Urothelium cell line (cell line): ENCODE data around the gene IQSEC2.
A peak's percentile ranks its signal among the peaks of the same experiment; 100 is the strongest.

ENCODE experiments used
- DNase-seq: peaks from one replicate; pipeline ENCODE4 v3.0.0; 2011; ENCODE audit warnings: low spot score, mixed read lengths
- FAIRE-seq: peaks from 2 replicates; lab custom pipeline; 2011; peaks lifted over from hg19 to GRCh38; lab: Jason Lieb, UNC

Gene IQSEC2

DNA sequence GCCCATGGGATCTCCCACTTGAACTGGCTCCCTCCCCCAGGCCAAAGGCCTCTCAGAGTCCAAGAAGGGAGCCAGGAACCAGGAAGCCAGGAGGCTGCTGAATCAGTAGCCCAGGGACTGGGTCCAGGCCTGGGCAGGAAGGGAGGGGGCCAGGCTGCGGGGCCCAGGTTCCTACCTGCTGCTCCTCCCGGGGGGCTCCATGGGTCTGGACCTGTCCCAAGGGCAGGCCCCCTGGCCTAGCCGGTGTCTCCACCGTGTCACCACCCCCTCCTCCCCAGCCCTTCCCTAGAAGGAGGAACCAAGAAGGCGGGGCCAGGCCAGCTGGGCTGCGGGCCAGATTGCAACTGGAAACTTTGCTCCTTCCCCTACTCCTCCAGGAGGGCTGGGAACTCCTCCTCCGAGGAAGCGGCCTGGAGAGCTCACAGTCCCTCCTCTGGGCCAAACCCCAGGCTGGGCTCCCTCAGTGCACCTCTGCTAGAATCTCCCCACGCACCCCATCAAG lies at the start of gene IQSEC2:
IQSEC2 (minus strand) TSS at position 264 of the 502 bp plus-strand sequence.
- DNase-seq (peak; percentile 82), FAIRE-seq (no peak)

DNA sequence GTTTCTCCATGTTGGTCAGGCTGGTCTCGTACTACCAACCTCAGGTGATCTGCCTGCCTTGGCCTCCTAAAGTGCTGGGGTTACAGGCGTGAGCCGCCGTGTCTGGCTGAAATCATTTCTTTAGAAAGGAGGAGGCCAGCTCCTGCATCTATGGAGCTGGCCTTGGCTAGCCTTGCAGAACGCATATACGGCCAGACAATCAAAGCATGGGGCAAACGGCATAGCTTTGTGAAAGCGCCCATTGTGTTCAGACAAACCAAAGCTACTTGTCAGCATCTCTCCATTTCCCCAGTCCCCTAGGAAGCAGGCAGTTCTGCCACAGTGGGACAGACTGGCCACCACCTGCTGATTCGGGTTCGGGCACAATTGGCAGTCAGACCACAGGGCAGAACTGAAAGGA lies 48.9 kb upstream of the IQSEC2 start:
- DNase-seq: no peak
- no peak for FAIRE-seq

- FAIRE-seq (no peak), DNase-seq (no peak)
These were observed 43.4 kb upstream of the IQSEC2 start for GRCh38 chrX:53324803-53325202.

- no peak for DNase-seq
- FAIRE-seq: no peak
These were observed 42.7 kb upstream of the IQSEC2 start for GRCh38 chrX:53324085-53324484.

DNA sequence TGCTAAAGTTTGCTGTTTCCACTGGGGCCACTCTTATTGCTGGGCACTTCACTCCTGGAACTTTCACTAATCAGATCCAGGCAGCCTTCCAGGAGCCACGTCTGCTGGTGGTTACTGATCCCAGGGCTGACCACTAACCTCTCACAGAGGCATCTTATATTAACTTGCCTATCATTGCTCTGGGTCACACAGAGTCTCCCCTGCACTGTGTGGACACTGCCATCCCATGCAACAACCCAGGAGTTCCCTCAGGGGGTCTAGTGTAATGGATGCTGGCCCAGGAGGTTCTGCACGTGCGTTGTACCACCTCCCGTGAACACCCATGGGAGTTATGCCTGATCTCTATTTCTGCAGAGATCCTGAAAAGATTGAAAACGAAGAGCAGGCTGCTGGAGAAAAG lies 41.8 kb upstream of the IQSEC2 start:
- FAIRE-seq: no peak
- no peak for DNase-seq

GRCh38 chrX:53321943-53322497 lies 40.6 kb upstream of the IQSEC2 start:
- DNase-seq (no peak), FAIRE-seq (no peak)

- DNase-seq (peak; percentile 67), FAIRE-seq (no peak)
These were observed 40.0 kb upstream of the IQSEC2 start for GRCh38 chrX:53321230-53321942.

DNA sequence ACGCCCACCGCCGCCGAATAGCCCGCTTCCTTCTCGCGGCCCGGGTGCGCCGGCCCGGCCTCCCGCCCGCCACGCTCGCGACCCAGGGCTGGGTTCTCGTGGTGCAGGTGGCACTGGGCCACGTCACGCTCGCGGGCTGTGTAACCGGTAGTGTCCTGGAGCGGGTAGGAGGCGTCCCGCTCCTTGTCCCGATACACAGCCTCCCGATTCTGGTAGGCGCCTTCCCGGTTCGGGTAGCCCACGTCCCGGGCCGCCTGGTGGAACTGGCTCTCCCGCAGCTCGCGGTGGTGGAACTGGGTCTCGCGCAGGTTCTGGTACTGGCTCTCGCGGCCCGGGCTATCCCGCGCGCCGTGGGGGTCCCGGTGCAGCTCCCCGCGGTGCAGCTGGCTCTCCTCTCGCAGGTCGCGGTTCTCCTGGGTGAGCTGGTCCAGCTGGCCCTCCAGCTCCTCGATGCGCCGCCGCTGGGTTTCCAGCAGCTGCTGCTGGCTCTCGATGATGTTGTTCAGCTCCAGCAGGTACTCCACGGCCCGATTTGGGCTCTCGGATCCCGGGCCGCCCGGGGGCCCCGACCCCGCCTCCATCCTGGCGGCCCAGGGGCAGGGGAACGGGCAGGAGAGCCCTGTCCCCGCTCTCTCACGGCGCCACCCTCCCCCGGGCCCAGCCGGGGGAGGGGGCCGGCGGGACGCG lies 39.3 kb upstream of the IQSEC2 start:
- DNase-seq (peak; percentile 10), FAIRE-seq (no peak)

GRCh38 chrX:53319614-53320542 lies 38.5 kb upstream of the IQSEC2 start:
- DNase-seq: peak; percentile 8
- no peak for FAIRE-seq

- FAIRE-seq: no peak
- DNase-seq: peak; percentile 10
These were observed 37.5 kb upstream of the IQSEC2 start for GRCh38 chrX:53318766-53319353.

DNA sequence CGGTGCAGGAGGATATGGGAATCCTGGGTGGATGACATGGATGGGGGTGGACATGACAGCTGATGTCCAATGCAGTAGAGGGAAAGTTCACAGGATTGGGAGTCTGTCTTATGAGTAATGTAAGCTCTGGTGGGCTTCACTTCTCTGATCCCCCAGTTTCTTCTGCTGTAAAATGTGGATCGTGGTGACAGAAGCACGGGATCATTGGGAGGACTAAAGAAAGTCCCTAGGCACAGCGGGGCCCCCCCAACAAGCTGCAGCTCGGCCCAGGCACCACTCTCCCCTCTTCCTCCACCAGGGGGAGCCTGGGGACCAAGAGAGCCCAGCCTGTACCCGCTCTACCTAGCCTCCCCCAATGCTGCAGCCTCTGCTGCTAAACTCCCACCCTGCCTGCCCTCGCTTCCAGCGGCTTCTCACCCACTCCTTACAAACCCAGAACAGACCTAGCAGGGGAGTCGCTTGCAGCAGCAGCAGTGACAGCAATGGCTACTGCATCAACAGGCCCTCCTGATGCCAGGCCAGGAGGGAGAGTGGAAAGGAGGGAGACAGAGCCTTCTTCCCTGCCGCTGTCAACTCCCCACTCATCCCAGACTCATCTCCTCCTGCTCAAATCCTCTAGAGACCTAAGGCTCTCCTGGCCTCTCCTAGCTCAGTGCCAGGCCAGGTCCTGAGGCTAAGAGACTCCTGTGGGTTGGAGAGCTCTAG lies 36.1 kb upstream of the IQSEC2 start:
- DNase-seq: peak; percentile 66
- FAIRE-seq: no peak

GRCh38 chrX:53316860-53317237 lies 35.5 kb upstream of the IQSEC2 start:
- DNase-seq (no peak), FAIRE-seq (no peak)

- FAIRE-seq: no peak
- no peak for DNase-seq
These were observed 34.9 kb upstream of the IQSEC2 start for GRCh38 chrX:53316111-53316859.

GRCh38 chrX:53313728-53314105 lies 32.3 kb upstream of the IQSEC2 start:
- FAIRE-seq (no peak), DNase-seq (no peak)

- no peak for FAIRE-seq
- DNase-seq: peak; percentile 54
These were observed 31.8 kb upstream of the IQSEC2 start for GRCh38 chrX:53312946-53313727.

GRCh38 chrX:53309837-53310236 lies 28.5 kb upstream of the IQSEC2 start:
- no peak for FAIRE-seq

DNA sequence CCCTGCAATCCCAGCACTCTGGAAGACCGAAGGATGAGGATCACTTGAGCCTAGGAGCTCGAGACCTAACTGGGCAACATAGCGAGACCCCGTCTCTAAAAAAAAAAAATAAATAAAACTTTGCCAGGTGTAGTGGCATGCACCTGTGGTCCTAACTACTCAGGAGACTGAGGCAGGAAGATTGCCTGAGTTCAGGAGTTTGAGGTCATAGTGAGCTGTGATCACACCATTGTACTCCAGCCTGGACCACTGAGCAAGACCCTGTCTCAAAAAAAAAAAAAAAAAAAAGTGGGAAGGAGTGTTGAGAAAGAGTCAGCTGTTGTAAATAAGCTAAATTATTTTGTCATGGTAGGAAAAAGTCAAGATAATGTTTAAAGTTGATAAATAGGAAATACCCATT lies 27.5 kb upstream of the IQSEC2 start:
- DNase-seq: no peak
- no peak for FAIRE-seq

More at GRCh38 chrX:53309837-53310236, 28.5 kb upstream of the IQSEC2 start:
- DNase-seq: no peak
